ENCODE results near the gene MLXIPL.

GRCh38 chr7:73555411-73555982 is 68.8 kb downstream of the MLXIPL start:
- TF ChIP-seq SUZ12 (IDR thresholded peaks at IDR 0.05; ENCODE audit: extremely low read depth, insufficient read depth, insufficient read length) = no peak
- no peak for TF ChIP-seq YY1 (IDR thresholded peaks at IDR 0.05; ENCODE audit: insufficient read depth, insufficient read length)

All from NT2/D1 (cell line).